ENCODE data around the gene POU3F4.

POU3F4 gene

DNA sequence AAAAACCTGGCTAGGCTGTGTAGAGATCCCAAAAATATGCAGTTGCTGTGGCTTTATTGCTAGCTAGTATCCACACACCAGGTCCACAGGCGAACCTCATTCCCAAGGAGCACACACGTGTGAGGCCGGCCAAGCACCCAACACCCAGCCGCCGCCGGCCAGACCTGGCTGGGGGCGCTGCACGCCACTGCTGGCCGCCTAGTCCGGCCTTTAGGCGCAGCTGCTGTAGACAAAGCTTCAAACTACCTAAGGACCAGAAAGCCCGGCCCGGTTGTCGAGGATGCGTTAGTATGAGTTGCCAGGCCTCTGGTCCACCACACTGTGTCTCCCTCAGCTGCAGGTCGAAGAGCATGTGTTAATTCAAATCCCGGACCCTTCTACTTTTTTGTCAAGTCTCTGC lies 3.1 kb downstream of the POU3F4 start:
- no peak overlapping the region for H3K27ac ChIP-seq
- no peaks in the 10 kb centered on the region for H3K27me3 ChIP-seq (ENCODE audit: control insufficient read depth, insufficient read depth, low read length)
- TF ChIP-seq, protein P1, sequence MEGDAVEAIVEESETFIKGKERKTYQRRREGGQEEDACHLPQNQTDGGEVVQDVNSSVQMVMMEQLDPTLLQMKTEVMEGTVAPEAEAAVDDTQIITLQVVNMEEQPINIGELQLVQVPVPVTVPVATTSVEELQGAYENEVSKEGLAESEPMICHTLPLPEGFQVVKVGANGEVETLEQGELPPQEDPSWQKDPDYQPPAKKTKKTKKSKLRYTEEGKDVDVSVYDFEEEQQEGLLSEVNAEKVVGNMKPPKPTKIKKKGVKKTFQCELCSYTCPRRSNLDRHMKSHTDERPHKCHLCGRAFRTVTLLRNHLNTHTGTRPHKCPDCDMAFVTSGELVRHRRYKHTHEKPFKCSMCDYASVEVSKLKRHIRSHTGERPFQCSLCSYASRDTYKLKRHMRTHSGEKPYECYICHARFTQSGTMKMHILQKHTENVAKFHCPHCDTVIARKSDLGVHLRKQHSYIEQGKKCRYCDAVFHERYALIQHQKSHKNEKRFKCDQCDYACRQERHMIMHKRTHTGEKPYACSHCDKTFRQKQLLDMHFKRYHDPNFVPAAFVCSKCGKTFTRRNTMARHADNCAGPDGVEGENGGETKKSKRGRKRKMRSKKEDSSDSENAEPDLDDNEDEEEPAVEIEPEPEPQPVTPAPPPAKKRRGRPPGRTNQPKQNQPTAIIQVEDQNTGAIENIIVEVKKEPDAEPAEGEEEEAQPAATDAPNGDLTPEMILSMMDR (IDR thresholded peaks at IDR 0.05) = no peak
- no peaks in the 10 kb centered on the region for H3K4me1 ChIP-seq
- H3K79me2 ChIP-seq = no peaks in the 10 kb centered on the region
- no peaks in the 10 kb centered on the region for H3K36me3 ChIP-seq (ENCODE audit: control insufficient read depth, insufficient read depth, low read length)
- no peak overlapping the region for H3K4me3 ChIP-seq (ENCODE audit: low read depth, low read length)
- H3K4me2 ChIP-seq (ENCODE audit: low read length) = no peak overlapping the region
- H2AFZ ChIP-seq = no peak overlapping the region
- no peak overlapping the region for H3K9ac ChIP-seq
- H3K9me3 ChIP-seq (ENCODE audit: control insufficient read depth, low read length) = no peaks in the 10 kb centered on the region

DNA sequence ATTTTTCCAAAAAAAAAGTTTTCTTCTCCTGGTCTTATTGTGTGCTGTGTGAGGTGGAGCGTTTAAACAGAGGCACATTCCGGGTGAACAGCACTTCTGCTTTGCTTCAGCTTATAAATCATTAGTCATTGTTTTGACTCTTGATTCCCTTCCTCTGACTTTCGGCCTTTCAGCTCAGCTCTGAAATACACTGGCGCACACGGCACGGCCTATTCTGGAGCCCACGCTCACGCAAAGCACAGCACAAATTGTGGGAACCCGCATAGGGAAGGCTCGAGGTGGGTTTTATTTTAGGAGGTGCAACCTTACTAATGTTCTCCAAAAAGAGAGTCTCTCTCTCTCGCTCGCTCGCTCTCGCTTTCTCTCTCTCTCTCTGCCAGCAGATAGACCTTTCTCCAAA lies 4.0 kb downstream of the POU3F4 start:
- Histone ChIP-seq H3K4me2 (ENCODE audit: low read length) (no peak overlapping the region), H3K4me3 (ENCODE audit: low read depth, low read length) (no peak overlapping the region), H3K27me3 (ENCODE audit: control insufficient read depth, insufficient read depth, low read length) (no peaks in the 10 kb centered on the region), H3K36me3 (ENCODE audit: control insufficient read depth, insufficient read depth, low read length) (no peaks in the 10 kb centered on the region), H3K9ac (no peak overlapping the region), H3K4me1 (no peaks in the 10 kb centered on the region), H3K27ac (no peak overlapping the region), H3K79me2 (no peaks in the 10 kb centered on the region), H2AFZ (no peak overlapping the region), H3K9me3 (ENCODE audit: control insufficient read depth, low read length) (no peaks in the 10 kb centered on the region)
- TF ChIP-seq, protein P1 (IDR thresholded peaks at IDR 0.05) = no peak

GRCh38 chrX:83516597-83516996 lies 8.5 kb downstream of the POU3F4 start:
- H3K36me3 ChIP-seq (ENCODE audit: control insufficient read depth, insufficient read depth, low read length) = no peaks in the 10 kb centered on the region
- no peaks in the 10 kb centered on the region for H3K79me2 ChIP-seq
- H3K27me3 ChIP-seq (ENCODE audit: control insufficient read depth, insufficient read depth, low read length) = no peaks in the 10 kb centered on the region
- H3K4me2 ChIP-seq (ENCODE audit: low read length) = no peak overlapping the region
- no peak overlapping the region for H3K27ac ChIP-seq
- H3K9ac ChIP-seq = no peak overlapping the region
- H3K4me1 ChIP-seq = no peaks in the 10 kb centered on the region
- H3K4me3 ChIP-seq (ENCODE audit: low read depth, low read length) = no peak overlapping the region
- no peaks in the 10 kb centered on the region for H3K9me3 ChIP-seq (ENCODE audit: control insufficient read depth, low read length)
- TF ChIP-seq, protein P1 (IDR thresholded peaks at IDR 0.05) = no peak
- no peak overlapping the region for H2AFZ ChIP-seq

DNA sequence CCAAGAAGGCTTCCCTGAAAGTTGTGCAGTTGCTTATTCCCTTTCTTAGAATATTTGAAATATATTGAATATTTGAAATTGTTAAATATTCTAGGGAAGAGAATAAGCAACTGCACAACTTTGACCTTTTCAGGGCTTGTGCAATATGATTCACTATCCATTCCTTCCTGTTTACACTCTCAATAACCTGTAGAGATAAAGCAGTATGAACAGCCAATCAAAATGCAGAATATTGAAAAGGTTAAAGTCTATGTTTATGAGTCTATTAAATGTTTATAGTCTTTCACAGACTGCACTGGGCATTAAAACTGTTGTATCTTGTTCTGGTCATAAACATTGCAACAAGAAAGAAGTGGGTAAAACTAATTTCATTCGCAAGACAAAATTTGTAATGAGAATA lies 13.8 kb downstream of the POU3F4 start:
- Histone ChIP-seq H3K36me3 (ENCODE audit: control insufficient read depth, insufficient read depth, low read length) (no peaks in the 10 kb centered on the region), H3K9ac (no peak overlapping the region), H3K4me1 (no peaks in the 10 kb centered on the region), H3K4me2 (ENCODE audit: low read length) (no peak overlapping the region), H3K27me3 (ENCODE audit: control insufficient read depth, insufficient read depth, low read length) (no peaks in the 10 kb centered on the region), H3K9me3 (ENCODE audit: control insufficient read depth, low read length) (no peaks in the 10 kb centered on the region), H2AFZ (no peak overlapping the region), H3K27ac (no peak overlapping the region), H3K79me2 (no peaks in the 10 kb centered on the region), H3K4me3 (ENCODE audit: low read depth, low read length) (no peak overlapping the region)
- TF ChIP-seq, protein P1 (IDR thresholded peaks at IDR 0.05) = no peak

- no peaks in the 10 kb centered on the region for H3K27me3 ChIP-seq (ENCODE audit: control insufficient read depth, insufficient read depth, low read length)
- no peak overlapping the region for H3K9ac ChIP-seq
- no peak overlapping the region for H3K4me3 ChIP-seq (ENCODE audit: low read depth, low read length)
- no peak overlapping the region for H2AFZ ChIP-seq
- H3K9me3 ChIP-seq (ENCODE audit: control insufficient read depth, low read length) = no peaks in the 10 kb centered on the region
- no peaks in the 10 kb centered on the region for H3K4me1 ChIP-seq
- H3K27ac ChIP-seq = no peak overlapping the region
- no peak overlapping the region for H3K4me2 ChIP-seq (ENCODE audit: low read length)
- TF ChIP-seq, protein P1 (IDR thresholded peaks at IDR 0.05) = no peak
- H3K36me3 ChIP-seq (ENCODE audit: control insufficient read depth, insufficient read depth, low read length) = no peaks in the 10 kb centered on the region
- no peaks in the 10 kb centered on the region for H3K79me2 ChIP-seq
Observed at GRCh38 chrX:83529950-83530349, 21.9 kb downstream of the POU3F4 start.

Measured in parathyroid adenoma (tissue), 2 donors.